ENCODE data around the gene ADCY4. TPM values are rescaled to one million over a fixed set of nuclear protein-coding genes. Genes with fewer than 3 reads are reported as not detected.

ADCY4 gene
- total and polyA plus RNA-seq, 2 donors (not counting 3 experiments of a cell fraction or from before 2014, with no cell fraction given) = 81.6 to 84.0 TPM

GRCh38 chr14:24315243-24315806 is 19.5 kb downstream of the ADCY4 start:
- ChIA-PET POLR2A (no interaction called here), CTCF (interaction anchor here (1.0 to 1.7 kb wide), 4 partner anchors 17 to 121 kb away, joined by 4 to 9 read pairs (median 6); no protein-coding TSS in a partner anchor)
- DNase-seq (ENCODE audit: low read depth, low spot score) (no peak), FAIRE-seq (peak; percentile 74)
- Histone ChIP-seq H3K27me3 (ENCODE audit: control insufficient read depth in 2 of 2, insufficient read depth in 2 of 2, low read length in 2 of 2) (no peaks in the 10 kb centered on the region), H3K27ac (ENCODE audit: insufficient read depth, low read depth, low read length) (no peak overlapping the region), H3K9me3 (replicated peaks; ENCODE audit: control insufficient read depth, insufficient read depth, low read length) (no peaks in the 10 kb centered on the region), H3K4me1 (ENCODE audit: control insufficient read depth, extremely low read depth, insufficient read depth, low read length) (peaks cover 70% of the 10 kb centered on the region), H3K36me3 (ENCODE audit: control insufficient read depth in 2 of 2, extremely low read depth in 1 of 2, insufficient read depth in 2 of 2, low read length in 2 of 2) (peaks cover 0 to 1% of the 10 kb centered on the region in 2 experiments), H3K9me1 (replicated peaks; ENCODE audit: control insufficient read depth, extremely low read depth, insufficient read depth, low read length) (no peaks in the 10 kb centered on the region), H4K20me1 (replicated peaks; ENCODE audit: control insufficient read depth, extremely low read depth, insufficient read depth, low read length) (no peaks in the 10 kb centered on the region), H3K9ac (replicated peaks; ENCODE audit: extremely low read depth, insufficient read depth, low read length) (no peak overlapping the region), H3K4me2 (ENCODE audit: insufficient read depth, low read length) (no peak overlapping the region), H2AFZ (ENCODE audit: low read depth, low read length) (no peak overlapping the region), H3K79me2 (ENCODE audit: control insufficient read depth, insufficient read depth, low read length) (no peaks in the 10 kb centered on the region), H3K4me3 (replicated peaks in 1 of 3; ENCODE audit: insufficient read depth in 1 of 3, low read depth in 1 of 3, low read length in 3 of 3) (no peak overlapping the region)
- TF ChIP-seq POLR2A (IDR thresholded peaks at IDR 0.05; ENCODE audit: low read depth, low read length) = no peak
- TF ChIP-seq POLR2AphosphoS5 (IDR thresholded peaks at IDR 0.05; ENCODE audit: insufficient read depth, low read depth, low read length) = no peak
- TF ChIP-seq FOS (IDR thresholded peaks at IDR 0.05; ENCODE audit: borderline replicate concordance, insufficient read depth, low read length) = no peak
- TF ChIP-seq JUN (IDR thresholded peaks at IDR 0.05; ENCODE audit: borderline replicate concordance, insufficient read depth, insufficient read length, low read depth) = no peak
- TF ChIP-seq GATA2 (IDR thresholded peaks at IDR 0.05; ENCODE audit: insufficient read depth, insufficient read length, low read depth, low read length) = no peak
- TF ChIP-seq MYC (IDR thresholded peaks at IDR 0.05; ENCODE audit: low read depth, low read length) = no peak
- no peak for TF ChIP-seq CTCF (IDR thresholded peaks at IDR 0.05; ENCODE audit: extremely low read depth in 1 of 2, insufficient read depth in 1 of 2, low read depth in 1 of 2, low read length in 2 of 2)
- TF ChIP-seq MAX (IDR thresholded peaks at IDR 0.05; ENCODE audit: insufficient read depth, insufficient read length) = no peak
- BruUV-seq (replicated peaks) = no TSS peak
- intact Hi-C loops (cut with micrococcal nuclease) (no loop called here), dilution Hi-C loops (cut with MboI; ENCODE audit: extremely low pct_ligation_motif_present, low sequenced_read_pairs) (no loop called here)
